Measurements from ENCODE around the gene FAM193A.

DNA sequence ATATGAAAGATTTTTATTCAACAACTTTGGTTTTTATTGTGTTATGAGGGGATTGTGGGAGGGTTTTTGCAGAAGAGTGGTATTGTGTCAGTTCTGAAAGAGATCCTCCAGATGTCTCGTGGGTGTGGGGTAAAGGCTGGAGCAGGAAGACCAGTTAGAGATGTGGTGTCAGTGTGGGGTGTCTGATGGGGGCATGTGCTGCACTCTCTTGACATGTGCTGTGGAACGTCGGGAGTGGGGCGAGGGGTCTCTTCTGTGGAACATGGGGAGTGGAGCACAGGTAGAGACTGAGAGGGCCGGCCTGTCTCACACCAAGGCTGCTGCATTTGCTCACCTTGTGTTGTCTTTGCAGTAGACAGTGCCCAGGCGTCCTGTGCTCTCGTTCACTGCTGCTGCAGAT is 37.6 kb downstream of the FAM193A start:
- TF ChIP-seq MAX (IDR thresholded peaks at IDR 0.05) (no peak), REST (IDR thresholded peaks at IDR 0.05; ENCODE audit: low read depth) (no peak), RAD21 (IDR thresholded peaks at IDR 0.05; ENCODE audit: low read depth) (no peak), CREB1 (IDR thresholded peaks at IDR 0.05; ENCODE audit: low read depth) (no peak), TCF12 (IDR thresholded peaks at IDR 0.05; ENCODE audit: low read depth) (no peak), CEBPB (IDR thresholded peaks at IDR 0.05) (no peak), ZBTB7A (IDR thresholded peaks at IDR 0.05; ENCODE audit: low read depth) (no peak)

Measured in Ishikawa (cell line).